ENCODE results near the gene RANBP3L.
"Not testable (repeated sequence)": the region's sequence is repeated elsewhere in the genome, so short reads cannot be mapped to it uniquely, and the experiment has no call there.

The RANBP3L gene, protein sequence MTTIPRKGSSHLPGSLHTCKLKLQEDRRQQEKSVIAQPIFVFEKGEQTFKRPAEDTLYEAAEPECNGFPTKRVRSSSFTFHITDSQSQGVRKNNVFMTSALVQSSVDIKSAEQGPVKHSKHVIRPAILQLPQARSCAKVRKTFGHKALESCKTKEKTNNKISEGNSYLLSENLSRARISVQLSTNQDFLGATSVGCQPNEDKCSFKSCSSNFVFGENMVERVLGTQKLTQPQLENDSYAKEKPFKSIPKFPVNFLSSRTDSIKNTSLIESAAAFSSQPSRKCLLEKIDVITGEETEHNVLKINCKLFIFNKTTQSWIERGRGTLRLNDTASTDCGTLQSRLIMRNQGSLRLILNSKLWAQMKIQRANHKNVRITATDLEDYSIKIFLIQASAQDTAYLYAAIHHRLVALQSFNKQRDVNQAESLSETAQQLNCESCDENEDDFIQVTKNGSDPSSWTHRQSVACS

DNA sequence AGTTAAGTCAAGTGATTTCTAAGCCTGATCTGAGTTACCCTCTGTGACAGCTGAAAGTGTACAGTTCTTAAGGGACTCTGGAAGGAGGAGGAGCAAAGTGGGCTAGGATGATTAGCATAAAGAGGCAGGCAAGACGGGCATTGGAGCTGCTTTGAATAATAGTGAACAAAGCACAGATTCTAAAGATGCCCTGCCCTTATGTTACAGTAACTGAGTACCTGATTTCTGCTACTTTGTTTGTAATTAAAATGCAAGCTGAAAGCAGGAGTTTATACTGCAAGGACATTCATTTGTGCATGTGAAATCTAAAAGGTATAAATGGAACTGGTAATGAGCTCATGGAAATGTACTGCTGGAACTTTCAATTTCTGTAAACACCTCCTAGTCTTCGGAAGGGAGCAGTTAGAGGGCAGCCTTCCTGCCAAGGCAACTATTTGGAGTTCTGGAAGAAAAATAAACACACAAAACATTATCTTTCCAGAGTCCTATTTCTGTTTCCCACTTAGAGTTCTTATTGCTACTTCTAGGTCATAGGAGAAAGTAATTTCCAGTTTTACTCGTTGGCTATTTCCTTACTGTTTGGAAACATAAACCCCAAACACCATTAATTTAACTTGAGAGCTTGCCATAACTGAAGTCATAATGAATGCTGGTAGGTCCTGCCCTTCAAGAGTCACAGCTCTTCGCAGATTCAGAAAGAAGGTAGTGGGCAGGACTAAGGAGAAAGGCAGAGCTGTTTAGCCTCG lies at the start of gene RANBP3L:
Gene RANBP3L (minus strand): TSS at position 45 of the 746 bp plus-strand sequence. CDS start 486 bp downstream, outside the sequence.
- no peak for DNase-seq (ENCODE audit: low read depth)

DNA sequence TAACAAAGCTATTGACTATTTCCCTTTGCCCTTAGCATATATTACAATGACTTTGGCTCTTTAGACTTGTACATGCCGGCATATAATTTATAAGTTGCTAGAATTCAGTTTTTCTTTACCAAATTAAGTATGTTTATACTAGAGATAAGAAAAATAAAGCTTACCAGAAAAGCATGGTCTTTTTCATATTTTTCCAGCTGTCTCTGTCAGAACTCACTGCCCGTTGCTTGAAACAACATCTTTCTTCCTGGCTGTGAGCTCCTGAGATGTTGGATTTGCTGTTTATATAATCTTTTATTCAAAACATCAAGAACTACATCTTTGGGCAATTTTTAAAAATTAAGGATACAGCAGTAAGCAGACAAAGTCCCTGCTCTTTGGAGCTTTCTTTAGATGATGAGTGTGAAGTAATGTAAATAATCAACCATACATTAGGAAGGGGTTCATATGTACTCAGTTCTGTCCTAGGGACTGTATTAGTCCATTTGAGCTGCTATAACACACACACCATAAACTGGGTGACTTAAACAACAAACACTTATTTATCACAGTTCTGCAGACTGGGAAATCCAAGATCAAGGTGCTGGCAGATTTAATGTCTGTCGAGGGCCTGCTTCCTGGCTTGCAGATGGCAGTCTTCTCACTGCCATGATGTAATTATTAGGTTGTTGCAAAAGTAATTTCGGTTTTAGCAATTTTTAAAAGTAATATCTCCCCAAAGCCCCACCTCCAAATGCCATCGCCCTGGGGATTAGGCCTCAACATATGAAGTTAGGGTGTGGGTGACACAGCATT lies 45.4 kb upstream of the RANBP3L start:
- DNase-seq (ENCODE audit: low read depth): no peak

DNA sequence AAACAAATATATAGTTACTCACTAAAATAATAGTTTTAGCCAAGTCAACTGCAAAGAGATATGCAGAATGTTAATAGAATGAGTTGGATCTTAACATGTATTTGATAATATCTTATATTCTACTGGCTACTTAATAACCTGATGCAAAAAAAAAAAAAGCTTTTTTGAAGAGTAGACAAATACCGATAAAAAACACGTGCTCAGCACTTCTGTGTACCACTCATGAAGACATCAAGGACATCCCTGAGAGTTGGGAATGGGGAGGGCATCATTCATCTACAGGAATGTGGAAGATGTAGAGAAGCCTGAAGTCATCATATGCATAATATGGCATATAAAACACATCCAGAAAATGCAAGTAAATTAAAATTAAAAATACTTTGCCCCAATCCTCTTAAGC lies 43.2 kb upstream of the RANBP3L start:
- DNase-seq (ENCODE audit: low read depth): no peak

DNA sequence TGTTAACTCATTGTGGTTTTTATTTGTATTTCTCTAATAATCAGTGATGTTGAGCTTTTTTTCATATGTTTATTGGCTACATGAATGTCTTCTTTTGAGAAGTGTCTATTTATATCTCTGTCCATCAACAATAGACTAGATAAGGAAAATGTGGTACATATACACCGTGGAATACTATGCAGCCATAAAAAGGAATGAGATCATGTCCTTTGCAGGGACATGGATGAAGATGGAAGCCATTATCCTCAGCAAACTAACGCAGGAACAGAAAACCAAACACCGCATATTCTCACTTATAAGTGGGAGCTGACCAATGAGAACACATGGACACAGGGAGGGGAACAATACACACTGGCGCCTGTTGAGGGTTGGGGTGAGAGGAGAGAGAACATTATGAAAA lies 40.0 kb upstream of the RANBP3L start:
- DNase-seq (ENCODE audit: low read depth): not testable (repeated sequence)

DNA sequence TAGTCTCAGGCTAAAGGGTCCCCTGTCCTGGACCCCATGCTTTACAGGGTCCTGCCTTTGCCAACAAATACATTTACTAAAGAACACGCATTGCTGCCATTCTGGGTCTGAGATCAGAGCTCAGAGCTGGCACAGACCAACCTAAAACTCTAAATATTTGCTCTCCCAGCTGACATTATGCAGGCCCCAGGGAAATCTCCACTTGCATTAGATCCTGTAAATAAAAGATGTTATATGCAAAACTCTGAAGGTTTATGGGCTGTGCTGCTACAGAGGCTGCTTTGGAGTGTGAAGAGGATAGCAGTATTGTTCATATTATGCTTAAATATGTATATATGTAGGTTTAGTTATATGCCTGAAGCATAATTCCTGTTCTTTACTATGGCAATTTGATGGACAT lies 35.9 kb upstream of the RANBP3L start:
- DNase-seq (ENCODE audit: low read depth): no peak

DNA sequence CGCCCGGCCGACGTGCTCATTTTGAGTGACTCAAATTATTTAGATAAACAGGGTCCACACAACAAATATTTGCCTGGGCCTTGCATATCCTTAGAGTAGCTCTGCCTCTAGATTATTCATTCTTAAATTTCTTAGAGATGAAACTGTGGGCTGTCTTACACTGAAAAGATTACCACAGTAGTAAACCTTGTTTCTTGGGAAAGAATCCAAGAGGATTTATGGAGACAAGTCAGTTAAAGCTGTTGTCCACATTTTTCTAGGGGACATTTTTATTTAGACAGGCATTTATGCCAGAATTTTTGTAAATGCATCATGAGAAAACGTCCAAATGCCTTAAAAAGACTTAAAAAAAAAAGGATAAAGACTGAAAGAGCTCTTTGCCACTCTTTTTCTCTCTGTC lies 32.6 kb upstream of the RANBP3L start:
- DNase-seq (ENCODE audit: low read depth): no peak

DNA sequence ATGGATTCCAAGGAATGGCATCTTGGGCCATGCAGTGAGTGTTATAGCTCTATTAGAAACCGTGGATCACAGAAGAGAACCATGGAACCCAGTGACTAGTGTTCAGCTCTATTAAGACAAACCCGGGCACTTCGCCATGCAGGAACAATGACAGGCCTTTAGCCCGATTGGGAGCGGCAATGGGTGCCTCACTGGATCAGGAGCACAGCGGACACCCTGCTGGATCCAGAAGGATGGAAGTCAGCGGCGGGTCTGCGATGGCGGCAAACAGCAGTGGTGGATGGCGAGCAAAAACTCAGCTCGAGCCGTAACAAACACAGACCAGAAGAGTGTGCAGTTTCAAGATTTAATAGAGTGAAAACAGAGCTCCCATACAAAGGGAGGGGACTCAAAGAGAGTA lies 31.0 kb upstream of the RANBP3L start:
- not testable (repeated sequence) for DNase-seq (ENCODE audit: low read depth)

DNA sequence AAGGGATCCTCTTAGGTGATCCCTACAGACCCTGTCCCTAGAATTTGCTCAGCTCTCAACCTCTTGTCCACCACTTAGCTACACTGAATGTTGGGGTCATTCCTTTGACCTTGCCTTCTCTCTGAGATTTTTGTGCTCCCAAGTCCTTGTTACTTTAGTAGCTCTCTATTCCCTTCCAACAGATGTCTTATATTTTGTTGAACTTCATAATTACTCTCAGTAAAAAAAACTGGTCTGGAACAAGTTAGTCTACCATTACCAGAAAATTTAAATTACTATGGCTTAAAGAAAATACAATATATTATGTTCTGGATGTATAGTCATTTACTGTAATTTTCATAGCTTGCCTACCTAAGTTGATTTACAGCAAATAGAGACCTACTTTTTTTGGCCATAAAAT lies 23.5 kb upstream of the RANBP3L start:
- DNase-seq (ENCODE audit: low read depth): no peak

DNA sequence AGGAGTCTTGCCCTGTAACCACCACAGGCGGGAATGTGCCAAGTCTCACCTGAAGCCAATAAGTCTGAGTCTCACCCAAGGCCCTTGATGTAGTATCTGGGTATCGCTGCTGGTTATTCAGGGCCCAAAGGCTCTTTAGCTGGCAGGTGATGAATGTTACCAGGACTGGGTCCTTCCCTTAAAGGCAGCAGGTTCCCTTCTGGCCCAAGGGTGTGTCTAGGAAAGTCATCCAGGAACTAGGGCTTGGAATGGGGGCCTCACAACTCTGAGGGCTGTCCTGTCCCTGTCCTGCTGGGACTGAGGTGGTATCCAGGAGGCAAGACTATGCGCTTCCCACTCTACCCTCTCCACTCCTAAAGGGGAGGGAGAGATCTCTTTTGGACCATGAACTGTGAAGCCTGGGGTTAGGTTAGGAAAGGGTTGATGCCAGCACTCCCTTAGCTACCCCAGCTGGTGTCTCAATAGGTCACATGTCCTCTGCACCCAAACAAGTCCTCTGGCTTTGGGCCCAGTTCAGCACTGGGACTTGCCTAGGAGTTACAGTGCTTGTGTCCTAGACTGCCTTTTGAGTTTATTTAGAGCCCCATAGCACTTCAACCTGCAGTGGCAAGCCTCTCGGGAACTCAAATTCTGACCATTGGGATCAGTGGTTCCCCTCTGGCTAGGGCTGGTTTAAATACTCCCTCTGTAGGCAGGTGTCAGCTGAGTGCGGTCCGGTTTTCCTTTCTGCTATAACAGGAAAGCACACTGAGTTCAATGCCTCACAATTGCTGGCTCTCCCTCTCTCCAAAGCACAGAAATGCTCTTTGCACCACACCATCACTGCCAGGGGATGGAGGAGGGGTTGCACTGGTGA lies 22.5 kb upstream of the RANBP3L start:
- DNase-seq (ENCODE audit: low read depth): no peak

DNA sequence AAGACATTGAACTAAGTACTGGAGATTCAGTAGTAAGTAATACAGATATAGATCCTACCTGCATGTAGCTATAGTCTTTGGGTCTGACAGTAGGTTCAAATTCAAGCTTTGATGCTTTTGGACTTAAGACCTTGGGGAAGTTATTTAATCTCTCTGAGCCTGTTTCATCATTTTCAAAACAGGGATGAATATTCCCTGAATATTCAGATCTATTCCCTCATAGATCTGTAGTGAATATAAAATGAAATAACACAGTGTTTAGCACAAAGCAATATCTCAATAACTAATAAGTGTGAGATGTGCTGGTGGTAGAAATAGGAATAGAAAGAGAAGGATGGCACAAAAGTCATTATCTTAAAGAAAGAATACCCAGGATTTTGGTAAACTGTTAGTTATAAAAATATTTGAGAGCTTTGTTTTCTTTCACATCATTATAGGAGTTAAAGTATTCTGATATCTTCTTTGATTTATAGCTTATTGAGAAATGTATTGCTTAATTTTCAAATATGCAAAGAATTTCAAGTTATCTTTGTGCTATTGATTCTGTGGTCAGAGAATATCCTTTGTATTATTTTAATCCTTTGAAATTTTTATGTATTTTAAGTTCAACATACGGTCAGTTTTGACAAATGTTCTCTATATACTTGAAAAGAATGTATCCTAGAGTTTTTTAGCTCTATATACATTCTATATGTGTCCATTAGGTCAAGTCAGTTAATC lies 11.4 kb upstream of the RANBP3L start:
- no peak for DNase-seq (ENCODE audit: low read depth)

DNA sequence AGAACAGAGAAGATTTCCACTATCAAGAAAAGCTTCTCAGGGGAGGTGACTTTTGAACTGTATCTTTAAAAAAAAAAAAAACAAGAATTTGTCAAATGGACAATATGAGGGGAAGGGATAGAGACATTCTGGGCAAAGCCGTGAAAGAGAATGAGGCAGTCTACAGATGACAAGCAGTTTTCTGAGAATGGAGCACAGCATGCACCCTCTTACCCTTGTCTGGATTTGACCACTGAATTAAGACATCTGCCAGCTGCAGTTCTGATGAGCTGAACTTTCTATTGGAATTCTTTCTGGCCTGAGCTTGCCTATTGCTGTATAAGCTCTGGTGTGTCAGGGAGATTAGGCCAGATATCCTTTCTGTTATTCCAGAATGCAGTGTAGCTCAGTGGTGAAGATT lies 10.3 kb upstream of the RANBP3L start:
- DNase-seq (ENCODE audit: low read depth): no peak

DNA sequence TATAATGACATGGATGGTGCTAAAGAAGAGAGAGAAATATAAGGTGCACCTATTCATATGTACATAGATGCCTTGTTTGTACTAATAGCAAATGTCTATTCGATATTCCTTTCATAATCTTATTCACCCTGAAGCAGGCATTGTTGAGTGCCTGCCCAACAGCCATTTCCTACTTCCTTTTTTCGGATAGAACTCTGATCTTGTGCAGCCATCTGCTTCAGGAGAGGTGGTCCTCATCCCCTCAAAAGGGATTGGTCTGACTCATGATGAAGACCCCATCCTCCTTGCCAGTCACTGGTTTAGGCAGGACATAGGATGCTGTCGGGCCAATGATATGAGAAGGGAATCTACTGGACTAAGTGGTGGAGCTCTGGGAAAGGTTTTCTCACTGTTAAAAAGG lies 8.4 kb upstream of the RANBP3L start:
- DNase-seq (ENCODE audit: low read depth): no peak

DNA sequence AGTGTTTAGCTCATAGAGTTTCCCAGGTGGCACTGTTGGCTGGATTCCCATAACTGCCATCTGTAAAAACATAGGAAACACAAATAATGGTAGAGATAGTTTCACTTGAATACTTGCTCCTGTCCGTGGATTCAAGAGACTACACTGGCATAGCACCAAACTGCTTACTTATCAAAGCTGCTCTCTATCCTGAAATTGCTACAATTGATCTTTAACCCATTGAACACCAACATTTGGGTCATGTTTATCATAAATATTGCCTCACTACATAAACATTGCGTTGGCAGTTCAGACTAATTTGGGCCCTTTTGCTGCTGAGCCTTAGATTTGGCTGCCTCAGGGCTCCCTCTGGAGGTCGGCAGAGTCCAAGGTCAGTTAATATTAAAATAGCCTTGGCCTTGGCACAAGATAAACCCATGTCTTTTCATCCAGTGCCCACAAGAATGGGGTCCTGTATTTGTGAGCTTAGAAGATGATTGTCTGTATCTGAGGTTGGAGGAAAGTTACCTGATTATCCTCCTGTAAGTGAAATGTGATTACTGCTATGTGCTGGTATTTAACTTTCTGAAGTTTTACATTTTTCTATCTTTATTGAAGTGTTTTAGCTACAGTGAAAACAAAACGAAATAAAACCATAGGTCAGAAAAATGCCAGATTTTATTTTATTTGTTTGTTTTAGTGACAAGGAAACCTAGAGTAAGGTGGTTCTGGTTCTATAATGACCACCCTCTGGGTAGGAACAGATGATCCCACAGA lies 4.0 kb upstream of the RANBP3L start:
- no peak for DNase-seq (ENCODE audit: low read depth)

DNA sequence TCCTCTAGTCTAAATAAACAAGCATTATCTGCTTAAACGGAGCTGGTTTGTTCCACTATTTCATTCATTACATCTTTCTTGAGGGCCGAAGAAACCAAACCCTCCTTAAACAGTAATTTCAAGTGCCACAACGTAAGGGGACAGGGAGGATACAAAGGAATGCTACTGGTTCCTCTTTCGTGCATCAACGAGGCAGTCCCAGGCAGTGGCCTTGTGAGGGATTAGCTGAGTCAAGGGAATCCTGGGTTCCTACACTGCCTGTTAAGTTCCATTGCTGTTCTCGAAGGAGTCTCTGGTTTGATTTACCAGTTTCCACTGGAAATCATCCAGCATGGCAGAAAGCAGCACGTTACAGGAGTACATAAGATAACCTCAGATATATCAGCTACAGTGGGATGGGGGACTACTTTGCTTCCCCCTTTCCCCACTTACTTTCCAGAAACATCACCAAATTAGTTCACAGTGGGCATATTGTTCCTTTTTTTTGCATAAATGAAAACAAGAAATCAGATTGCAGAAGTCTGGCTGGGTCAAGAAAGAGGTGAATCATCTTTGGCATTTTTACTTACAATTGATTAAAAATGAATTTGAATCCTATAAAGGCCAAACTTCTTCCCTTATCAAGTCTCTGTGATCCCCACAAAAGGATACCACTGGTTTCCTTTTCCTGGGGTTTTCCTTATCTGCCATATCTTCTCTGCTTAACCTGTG lies 2.5 kb upstream of the RANBP3L start:
- DNase-seq (ENCODE audit: low read depth): no peak

DNA sequence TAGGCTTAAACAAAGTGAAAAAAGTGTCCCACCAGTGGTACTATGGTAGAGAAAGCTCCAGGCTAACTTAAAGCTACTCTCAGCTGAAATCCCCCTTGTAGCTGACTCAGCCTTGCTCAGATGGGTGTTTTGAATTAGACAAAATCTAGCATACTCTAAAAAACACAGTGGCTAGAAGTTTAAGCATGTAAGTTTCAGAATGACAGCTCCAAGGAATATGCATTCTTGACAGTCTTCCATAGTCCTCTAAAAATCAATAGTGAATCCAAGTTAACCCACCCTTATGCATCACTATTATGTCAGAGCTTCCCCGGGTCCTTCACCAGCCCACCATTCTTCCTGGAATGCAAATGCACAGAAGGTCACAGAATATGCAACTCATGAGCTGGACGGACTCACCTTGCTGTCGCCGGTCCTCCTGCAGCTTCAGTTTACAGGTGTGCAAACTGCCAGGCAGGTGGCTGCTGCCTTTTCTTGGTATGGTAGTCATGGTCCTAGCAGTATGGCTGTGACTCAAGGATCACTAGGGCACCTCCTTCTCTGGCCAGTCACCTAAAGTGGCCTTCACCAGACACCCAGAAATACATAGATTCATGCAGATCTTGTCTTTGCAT lies 668 bp downstream of the RANBP3L start:
- no peak for DNase-seq (ENCODE audit: low read depth)

DNA sequence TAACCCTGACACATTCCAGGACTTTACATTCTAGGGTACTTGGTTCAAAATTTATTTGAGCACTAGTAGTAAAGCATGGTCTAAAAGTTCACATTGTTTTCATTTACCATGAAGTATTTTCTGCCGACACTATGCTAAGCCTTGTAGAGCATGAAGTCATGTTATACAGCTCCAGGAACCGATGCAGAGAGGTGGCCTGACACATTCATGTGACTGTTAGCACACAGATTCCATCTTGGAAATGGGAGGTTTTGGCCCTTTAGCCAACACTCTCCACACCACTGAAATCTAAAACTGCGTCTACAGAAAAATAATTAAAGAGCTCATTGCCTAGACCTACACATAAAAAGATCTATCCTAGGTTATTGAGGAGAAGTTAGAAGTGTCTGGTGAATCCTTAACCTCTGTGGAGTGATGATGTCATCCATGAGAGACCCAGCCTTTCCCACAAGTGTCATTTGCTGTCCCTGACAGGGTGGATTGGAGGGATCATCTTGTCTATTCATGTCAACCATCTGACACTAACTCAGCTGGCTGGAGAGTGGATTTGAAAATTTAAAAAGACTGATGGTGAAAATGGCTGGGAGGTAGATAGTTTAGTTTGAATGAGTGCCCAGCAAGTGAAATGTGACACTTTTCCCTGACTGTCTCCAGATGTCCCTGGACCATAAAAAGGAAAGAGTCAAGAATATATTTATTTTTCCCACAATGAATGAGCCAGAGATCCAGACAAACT lies 1.3 kb downstream of the RANBP3L start:
- no peak for DNase-seq (ENCODE audit: low read depth)

DNA sequence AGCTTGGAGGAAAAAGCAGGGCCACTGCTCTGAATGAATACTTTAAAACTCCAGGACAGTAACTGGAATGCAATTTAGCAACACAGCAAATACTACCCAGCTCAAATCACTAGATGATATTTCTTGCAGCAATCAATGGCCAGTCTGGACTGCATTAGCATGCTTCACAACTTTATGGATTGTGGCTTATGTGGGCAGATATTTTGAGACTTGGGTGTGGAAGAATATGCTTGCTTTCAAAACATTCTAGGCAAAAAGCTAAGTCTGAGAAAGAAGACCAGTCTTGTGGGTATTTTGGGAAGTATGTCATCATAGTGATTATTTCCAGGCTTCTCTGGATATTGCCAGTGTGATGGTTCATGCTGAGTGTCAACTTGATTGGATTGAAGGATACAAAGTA lies 3.1 kb downstream of the RANBP3L start:
- DNase-seq (ENCODE audit: low read depth): no peak

DNA sequence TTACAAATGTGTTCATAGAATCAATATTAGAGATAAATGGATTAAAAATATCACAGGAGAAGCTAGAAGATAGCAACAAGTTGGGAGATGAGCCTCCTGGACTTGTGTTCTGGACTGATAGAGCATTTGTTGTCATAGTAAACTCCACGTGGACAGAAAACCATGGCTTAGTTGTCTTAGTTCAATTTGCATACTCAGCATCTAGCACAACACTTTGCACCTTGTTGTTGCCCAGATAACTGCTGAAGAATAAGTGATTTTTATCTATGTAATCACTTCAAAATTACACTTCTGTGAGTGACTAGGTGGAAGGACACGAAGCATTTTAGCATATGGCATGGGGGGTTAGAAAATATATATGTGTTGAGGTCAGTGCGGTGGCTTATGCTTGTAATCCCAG lies 4.0 kb downstream of the RANBP3L start:
- no peak for DNase-seq (ENCODE audit: low read depth)
